GM12865 (cell line): Measurements from ENCODE around the gene RTTN.

Experiments
- DNase-seq: peaks from one replicate; pipeline ENCODE4 v3.0.0; 2010; ENCODE audit warnings: low read depth
- H3K4me3 ChIP-seq: 2 replicates; pipeline ENCODE4 v1.5.1; 2011; ENCODE audit warnings: mild to moderate bottlenecking, low read depth, low read length, control low read depth
- CTCF ChIP-seq: IDR thresholded peaks from 2 replicates; pipeline ENCODE4 v1.5.1; 2011; ENCODE audit warnings: low read length, control low read depth, low read depth, inconsistent platforms; ENCODE audit not compliant: insufficient read depth; ENCODE audit errors: missing control alignments

RTTN gene

GRCh38 chr18:70221915-70222278, 16.4 kb upstream of the RTTN start:
- no peak for DNase-seq
- no peak overlapping the region for H3K4me3 ChIP-seq
- no peak for TF ChIP-seq CTCF

DNA sequence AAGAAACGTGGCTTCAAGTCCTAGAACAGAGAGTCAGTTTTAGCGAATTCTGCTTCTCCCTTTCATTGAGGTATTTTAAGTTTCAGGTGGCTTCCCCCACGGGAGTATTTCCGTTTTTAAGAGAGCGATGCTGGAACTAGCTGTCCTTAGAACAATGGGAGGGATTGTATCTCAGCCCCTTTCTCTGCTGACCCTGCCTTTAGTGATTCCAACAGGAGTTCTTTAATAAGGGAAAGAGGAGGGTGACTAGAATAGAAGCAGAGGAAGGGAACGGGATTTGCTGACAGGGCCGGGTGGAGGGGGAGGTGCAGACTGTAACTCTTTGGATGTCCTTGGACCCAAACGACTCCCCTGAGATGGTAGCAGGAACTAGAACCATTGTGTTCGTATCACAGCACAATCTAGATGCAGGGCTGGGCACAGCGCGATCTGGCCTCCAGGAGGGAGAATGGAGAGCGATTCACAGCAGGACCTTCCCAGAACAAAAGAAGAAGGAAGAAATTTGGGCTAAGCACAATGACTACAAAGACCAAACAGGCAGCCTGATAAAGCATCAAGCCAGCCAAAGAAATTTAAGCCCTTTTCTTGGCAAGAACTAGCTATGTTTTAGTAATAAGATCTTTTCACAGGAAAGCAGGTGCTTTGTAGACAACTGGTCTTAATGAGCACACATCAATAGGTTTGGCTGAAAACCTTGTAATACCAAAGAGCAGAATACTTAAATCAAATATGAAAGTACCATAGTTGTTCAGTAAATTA, 15.8 kb upstream of the RTTN start:
- TF ChIP-seq CTCF = no peak
- DNase-seq = no peak
- no peak overlapping the region for H3K4me3 ChIP-seq

DNA sequence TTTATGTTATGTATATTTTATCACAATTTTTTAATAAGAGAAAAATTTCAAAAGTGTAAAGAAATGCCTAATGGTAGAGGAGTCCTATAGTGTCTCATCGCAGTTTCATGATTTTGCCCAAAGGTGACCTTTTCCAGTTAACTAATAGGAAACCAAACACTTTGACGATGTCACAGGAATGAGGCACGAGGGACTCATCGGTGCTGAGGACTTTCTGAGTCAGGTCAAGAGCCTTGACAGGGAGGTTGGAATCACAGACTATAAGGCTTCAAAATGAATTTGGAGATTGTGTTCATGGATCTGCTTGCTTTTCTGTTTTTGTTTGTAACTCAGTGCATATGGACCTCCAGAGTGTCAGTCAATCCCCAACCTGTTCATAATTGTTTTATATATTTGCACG, 15.1 kb upstream of the RTTN start:
- TF ChIP-seq CTCF = no peak
- no peak for DNase-seq
- no peak overlapping the region for H3K4me3 ChIP-seq

DNA sequence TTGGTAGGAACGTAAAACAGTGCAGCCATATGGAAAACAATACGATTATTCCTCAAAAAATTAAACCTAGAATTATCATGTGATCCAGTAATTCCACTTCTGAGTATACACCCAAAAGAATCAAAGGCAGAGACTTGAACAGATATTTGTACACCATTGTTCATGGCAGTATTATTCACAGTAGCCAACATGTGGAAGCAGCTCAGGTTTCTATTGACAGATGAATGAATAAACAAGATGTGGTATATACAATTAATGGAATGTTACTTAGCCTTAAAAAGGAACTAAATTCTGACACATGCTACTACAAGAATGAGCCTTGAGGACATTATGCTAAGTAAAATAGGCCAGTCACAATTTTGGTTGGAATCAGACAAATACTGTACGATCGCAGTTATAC, 14.2 kb upstream of the RTTN start:
- no peak overlapping the region for H3K4me3 ChIP-seq
- TF ChIP-seq CTCF = no peak

DNA sequence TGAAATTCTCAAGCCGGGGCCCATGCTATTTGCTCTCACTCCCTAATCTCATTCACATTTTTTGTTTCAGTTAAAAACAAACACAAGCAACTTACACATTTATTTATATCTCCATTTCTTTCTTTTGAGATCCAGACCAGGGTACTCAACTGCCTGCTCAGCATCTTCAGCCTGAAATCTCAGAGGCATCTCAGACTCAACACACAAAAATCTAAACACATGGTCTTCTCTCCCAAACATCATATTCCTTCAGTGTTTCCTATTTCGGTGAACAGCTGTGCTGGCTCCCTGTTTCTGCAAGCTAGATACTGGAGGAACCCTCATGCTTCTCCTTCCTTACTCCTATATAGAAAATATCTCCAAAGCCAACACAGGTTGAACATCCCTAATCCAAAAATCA, 11.3 kb upstream of the RTTN start:
- DNase-seq = no peak
- no peak for TF ChIP-seq CTCF
- H3K4me3 ChIP-seq = no peak overlapping the region

More for the DNA sequence above, 14.2 kb upstream of the RTTN start:
- no peak for DNase-seq

DNA sequence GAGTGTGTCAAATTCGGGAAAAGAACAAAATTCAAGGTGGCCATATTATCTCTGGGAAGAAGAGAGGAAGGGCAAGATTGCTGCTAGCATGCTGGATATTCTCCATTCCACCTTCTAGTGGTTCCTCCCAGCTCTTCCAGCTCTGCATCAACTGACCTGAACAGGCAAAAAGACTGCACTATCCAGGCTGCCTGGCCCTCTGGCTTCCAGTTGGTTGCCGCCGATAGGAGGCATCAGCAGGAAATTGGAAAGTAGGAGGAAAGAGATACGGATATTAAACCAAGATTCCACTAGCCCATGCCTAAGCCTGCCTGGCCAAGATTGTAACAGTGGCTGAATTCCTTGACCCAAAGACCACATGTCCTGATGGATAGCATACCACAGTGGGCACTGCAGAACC, 1.7 kb upstream of the RTTN start:
- no peak for DNase-seq
- no peak for TF ChIP-seq CTCF
- H3K4me3 ChIP-seq = no peak overlapping the region

GRCh38 chr18:70200286-70200685, 5.2 kb downstream of the RTTN start:
- no peak for TF ChIP-seq CTCF
- no peak for DNase-seq
- no peak overlapping the region for H3K4me3 ChIP-seq
